Prostate gland (tissue), 2 donors: ENCODE results near the gene TMTC1. TPM values are rescaled to one million over a fixed set of nuclear protein-coding genes. Genes with fewer than 3 reads are reported as not detected.
"Not testable (repeated sequence)": the region's sequence is repeated elsewhere in the genome, so short reads cannot be mapped to it uniquely, and the experiment has no call there.

Experiments
- DNase-seq: peaks from one replicate; pipeline ENCODE4 v3.0.0-alpha.2; 2019; ENCODE audit warnings: low spot score
- H3K27ac ChIP-seq, 2 donors: fragments of 200-600 bp; sonication (generic); 2 replicates each; pipeline ENCODE4 v1.5.1; 2017 to 2019
- H3K27me3 ChIP-seq: fragments of 200-600 bp; sonication (generic); replicated peaks from 2 replicates; pipeline ENCODE4 v1.5.1; 2019; ENCODE audit not compliant: insufficient read depth
- H3K36me3 ChIP-seq, 2 donors: fragments of 200-600 bp; sonication (generic); 1 replicate in 1 of 2; 2 replicates in 1 of 2; pipeline versions ENCODE4 v1.5.1 to v1.8.1; 2017 to 2019
- H3K4me1 ChIP-seq: fragments of 200-600 bp; sonication (generic); replicated peaks from 2 replicates; pipeline ENCODE4 v1.5.1; 2019
- H3K4me3 ChIP-seq, 2 donors: fragments of 200-600 bp; sonication (generic); 2 replicates each; pipeline ENCODE4 v1.5.1; 2017 to 2019
- H3K9me3 ChIP-seq: fragments of 200-600 bp; sonication (generic); 2 replicates; pipeline ENCODE4 v1.5.1; 2017
- CTCF ChIP-seq, 4 experiments: fragments of 200-600 bp in 2 of 4; fragments of 450-650 bp in 2 of 4; sonication (generic) in 2 of 4; IDR thresholded peaks; 1 replicate in 3 of 4; 2 replicates in 1 of 4; pipeline ENCODE4 v1.5.1; 2016 to 2019; ENCODE audit warnings: antibody characterized with exemption in 4 of 4, mild to moderate bottlenecking in 2 of 4, moderate library complexity in 2 of 4
- POLR2A ChIP-seq: fragments of 450-650 bp; IDR thresholded peaks from one replicate; pipeline ENCODE4 v1.6.1; 2016; ENCODE audit warnings: antibody characterized with exemption, mild to moderate bottlenecking
- POLR2AphosphoS5 ChIP-seq: sonication (generic); formaldehyde crosslinking; IDR thresholded peaks from one replicate; pipeline ENCODE4 v1.6.1; 2017; ENCODE audit warnings: antibody characterized with exemption
- WGBS: methylation state at CpG from one replicate; pipeline ENCODE4 v1.1.5; 2018; 5-methylcytosine and 5-hydroxymethylcytosine counted together
- intact Hi-C: fragments of 100-400 bp; cut with DNase I; formaldehyde crosslinking; loops from one replicate; pipeline ENCODE4 v1.14.2; 2022
- total RNA-seq, 2 donors: library from RNA; depleted of rRNA; stranded (reverse); fragments of >200 nt; gene quantifications; one replicate each; pipeline ENCODE4 v1.1.0, GENCODE V29; 2016

The TMTC1 gene
- total RNA-seq, 2 donors from 2014 or later, result 12.9 to 25.2 TPM

GRCh38 chr12:29562110-29562804, 221.5 kb downstream of the TMTC1 start:
- Histone ChIP-seq H3K27me3 (no peaks in the 10 kb centered on the region), H3K4me3 (no peak overlapping the region), H3K4me1 (peaks cover 23% of the 10 kb centered on the region), H3K9me3 (no peaks in the 10 kb centered on the region), H3K36me3 (no peaks in the 10 kb centered on the region), H3K27ac (peak overlapping the region in 1 of 2 donors; percentile 62)
- no peak for DNase-seq
- 70% methylated on average over 4 of the region's 4 CpGs for WGBS
- intact Hi-C loops, result no loop called here
- TF ChIP-seq POLR2AphosphoS5 (peak; percentile 14), POLR2A (no peak)

GRCh38 chr12:29561664-29562071, 222.1 kb downstream of the TMTC1 start:
- DNase-seq, result no peak

GRCh38 chr12:29559198-29559597, 224.5 kb downstream of the TMTC1 start:
- no peak overlapping the region for H3K27ac ChIP-seq
- no peak overlapping the region for H3K4me3 ChIP-seq
- H3K36me3 ChIP-seq, result no peaks in the 10 kb centered on the region
- TF ChIP-seq POLR2A (no peak), CTCF (IDR thresholded peaks at IDR 0.05) (no peak), POLR2AphosphoS5 (no peak)
- 66% methylated on average over 4 of the region's 4 CpGs for WGBS
- no peak for DNase-seq
- no peaks in the 10 kb centered on the region for H3K9me3 ChIP-seq
- intact Hi-C loops, result loop anchor here (10.0 kb wide), 1 partner anchor 326 kb away; no protein-coding TSS in a partner anchor
- H3K4me1 ChIP-seq, result peaks cover 20% of the 10 kb centered on the region
- H3K27me3 ChIP-seq, result no peaks in the 10 kb centered on the region

More at GRCh38 chr12:29561664-29562071, 222.1 kb downstream of the TMTC1 start:
- peaks cover 23% of the 10 kb centered on the region for H3K4me1 ChIP-seq
- H3K4me3 ChIP-seq, result no peak overlapping the region
- H3K36me3 ChIP-seq, result no peaks in the 10 kb centered on the region
- no peaks in the 10 kb centered on the region for H3K27me3 ChIP-seq
- 26% methylated on average over 3 of the region's 3 CpGs for WGBS
- intact Hi-C loops, result no loop called here
- peak overlapping the region in 1 of 2 donors; percentile 3 for H3K27ac ChIP-seq
- H3K9me3 ChIP-seq, result no peaks in the 10 kb centered on the region
- TF ChIP-seq CTCF (IDR thresholded peaks at IDR 0.05) (no peak), POLR2AphosphoS5 (peak; percentile 13), POLR2A (no peak)

GRCh38 chr12:29556363-29556762, 227.4 kb downstream of the TMTC1 start:
- DNase-seq, result no peak
- no peak overlapping the region for H3K4me3 ChIP-seq
- no peaks in the 10 kb centered on the region for H3K36me3 ChIP-seq
- H3K4me1 ChIP-seq, result peaks cover 4% of the 10 kb centered on the region
- intact Hi-C loops, result loop anchor here (10.0 kb wide), 1 partner anchor 328 kb away; no protein-coding TSS in a partner anchor
- no peaks in the 10 kb centered on the region for H3K9me3 ChIP-seq
- no peak overlapping the region for H3K27ac ChIP-seq
- TF ChIP-seq CTCF (IDR thresholded peaks at IDR 0.05) (no peak), POLR2A (no peak), POLR2AphosphoS5 (no peak)
- H3K27me3 ChIP-seq, result no peaks in the 10 kb centered on the region

GRCh38 chr12:29555451-29555850, 228.3 kb downstream of the TMTC1 start:
- intact Hi-C loops, result loop anchor here (10.0 kb wide), 1 partner anchor 329 kb away; no protein-coding TSS in a partner anchor
- not testable (repeated sequence) for H3K27ac ChIP-seq, H3K36me3 ChIP-seq, H3K4me3 ChIP-seq, H3K27me3 ChIP-seq, H3K9me3 ChIP-seq, H3K4me1 ChIP-seq, DNase-seq
- WGBS, result 94% methylated on average over 2 of the region's 2 CpGs
